HCT116 (cell line): ENCODE results near the gene MMP23B. TPM values are rescaled to one million over a fixed set of nuclear protein-coding genes. Genes with fewer than 3 reads are reported as not detected.
A peak's percentile ranks its signal among the peaks of the same experiment; 100 is the strongest.

ENCODE experiments used
- ATAC-seq: fragments of 200-7000 bp; cut with Tn5 transposase; 2 replicates; pipeline ENCODE4 v1.9.1; 2020; ENCODE audit warnings: mild to moderate bottlenecking, moderate library complexity
- BruUV-seq: library from RNA; stranded (reverse); fragments of 400-500 nt; replicated peaks from 2 replicates; lab custom pipeline; 2021; lab: Mats Ljungman, UMichigan
- CTCF ChIA-PET: fragments of 300-600 bp; sonication (Branson Sonifier 250); formaldehyde crosslinking; loops from one replicate; lab custom pipeline; 2021; ENCODE audit warnings: antibody characterized with exemption; lab: Charles Lee
- POLR2A ChIA-PET: fragments of 300-600, 350-600 bp; sonication (Branson Sonifier 250); formaldehyde crosslinking; loops from one replicate; lab custom pipeline; 2021; ENCODE audit warnings: antibody characterized with exemption; lab: Charles Lee
- RAD21 ChIA-PET, 2 experiments: fragments of 300-600 bp; sonication (Branson Sonifier 250); formaldehyde crosslinking; loops; one replicate each; lab custom pipeline; 2023; ENCODE audit warnings: low total read pairs in 2 of 2; ENCODE audit not compliant: uncharacterized antibody in 2 of 2, unreplicated experiment in 2 of 2, low non-redundant PET in 1 of 2; lab: Charles Lee
- DNase-seq: peaks from one replicate; pipeline ENCODE4 v3.0.0-alpha.2; 2010; ENCODE audit warnings: low read depth, low spot score
- H2AFZ ChIP-seq: fragments of 200-600 bp; shearing (Covaris generic), sonication (generic); 2 replicates; pipeline ENCODE4 v1.6.1; 2017; ENCODE audit warnings: low read depth, mixed run types, mixed read lengths, antibody characterized with exemption, low read length; ENCODE audit not compliant: poor library complexity, severe bottlenecking
- H3K27ac ChIP-seq: 2 replicates; pipeline ENCODE4 v1.5.1; 2012; ENCODE audit warnings: low read depth, low read length
- H3K27me3 ChIP-seq: fragments of 200-600 bp; sonication (generic); 2 replicates; pipeline ENCODE4 v1.6.1; 2016; ENCODE audit warnings: mixed run types, low read length, mixed read lengths; ENCODE audit not compliant: insufficient read depth
- H3K36me3 ChIP-seq, 2 experiments: fragments of 200-500 bp in 1 of 2; fragments of 200-600 bp in 1 of 2; sonication (Bioruptor generic) in 1 of 2; sonication (generic) in 1 of 2; 2 replicates each; pipeline versions ENCODE4 v1.5.1 to v1.6.1; 2014 to 2016; ENCODE audit warnings: low read length in 2 of 2, inconsistent platforms in 1 of 2, mixed read lengths in 1 of 2, mixed run types in 1 of 2; ENCODE audit not compliant: insufficient read depth in 2 of 2, control insufficient read depth in 1 of 2
- H3K4me1 ChIP-seq, 2 experiments: fragments of 200-600 bp in 1 of 2; sonication (generic) in 1 of 2; 2 replicates each; pipeline versions ENCODE4 v1.5.1 to v1.6.1; 2012 to 2017; ENCODE audit warnings: low read length in 2 of 2, inconsistent platforms in 1 of 2, mild to moderate bottlenecking in 1 of 2, mixed read lengths in 1 of 2, mixed run types in 1 of 2, moderate library complexity in 1 of 2; ENCODE audit not compliant: insufficient read depth in 2 of 2, control insufficient read depth in 1 of 2
- H3K4me2 ChIP-seq: fragments of 200-600 bp; sonication (generic); 2 replicates; pipeline ENCODE4 v1.6.1; 2017; ENCODE audit warnings: mixed run types, low read length, mixed read lengths
- H3K4me3 ChIP-seq, 2 experiments: fragments of 200-600 bp in 1 of 2; sonication (generic) in 1 of 2; replicated peaks in 1 of 2; 2 replicates each; pipeline ENCODE4 v1.5.1; 2011 to 2016; ENCODE audit warnings: low read length in 2 of 2, control low read depth in 1 of 2, low read depth in 1 of 2, mild to moderate bottlenecking in 1 of 2, mixed read lengths in 1 of 2, mixed run types in 1 of 2
- H3K79me2 ChIP-seq: fragments of 200-600 bp; sonication (generic); 2 replicates; pipeline ENCODE4 v1.6.1; 2017; ENCODE audit warnings: mild to moderate bottlenecking, mixed run types, low read length, moderate library complexity, mixed read lengths; ENCODE audit not compliant: insufficient read depth
- H3K9ac ChIP-seq: fragments of 200-600 bp; sonication (generic); 2 replicates; pipeline ENCODE4 v1.6.1; 2016; ENCODE audit warnings: low read length, mixed read lengths
- H3K9me2 ChIP-seq: fragments of 200-600 bp; sonication (generic), shearing (Covaris generic); 2 replicates; pipeline ENCODE4 v1.6.1; 2017; ENCODE audit warnings: mixed run types, mild to moderate bottlenecking, moderate library complexity; ENCODE audit not compliant: insufficient read depth
- H3K9me3 ChIP-seq, 2 experiments: fragments of 200-500 bp in 1 of 2; fragments of 200-600 bp in 1 of 2; sonication (Bioruptor generic) in 1 of 2; sonication (generic) in 1 of 2; 2 replicates each; pipeline ENCODE4 v1.6.1; 2014 to 2017; ENCODE audit warnings: low read length in 2 of 2, mixed read lengths in 2 of 2, inconsistent platforms in 1 of 2, low read depth in 1 of 2, mild to moderate bottlenecking in 1 of 2, mixed run types in 1 of 2, moderate library complexity in 1 of 2; ENCODE audit not compliant: control insufficient read depth in 1 of 2, insufficient read depth in 1 of 2
- H4K20me1 ChIP-seq: fragments of 200-600 bp; sonication (generic), shearing (Covaris generic); 2 replicates; pipeline ENCODE4 v1.6.1; 2017; ENCODE audit warnings: mixed run types, mild to moderate bottlenecking, moderate library complexity; ENCODE audit not compliant: insufficient read depth
- CBX3 ChIP-seq: IDR thresholded peaks from 2 replicates; pipeline ENCODE4 v1.6.1; 2012; ENCODE audit warnings: low read depth
- JUND ChIP-seq: IDR thresholded peaks from 2 replicates; pipeline ENCODE4 v1.6.1; 2012
- RAD21 ChIP-seq: IDR thresholded peaks from 2 replicates; pipeline ENCODE4 v1.6.1; 2012; ENCODE audit warnings: low read depth, mild to moderate bottlenecking
- YY1 ChIP-seq: IDR thresholded peaks from 2 replicates; pipeline ENCODE4 v1.6.1; 2011; ENCODE audit warnings: low read length, low read depth, moderate library complexity, mild to moderate bottlenecking; ENCODE audit not compliant: insufficient replicate concordance; ENCODE audit errors: extremely low read depth
- intact Hi-C: fragments of 100-400 bp; cut with micrococcal nuclease; formaldehyde crosslinking; loops from 2 replicates; pipeline ENCODE4 v1.10.0; 2022
- total RNA-seq: library from RNA; stranded (reverse); gene quantifications from one replicate; pipeline ENCODE4 v1.2.1, GENCODE V29; 2021; ENCODE audit not compliant: unreplicated experiment
- TF ChIP-seq, protein P1 (sequence below), 3 experiments: fragments of 200-600 bp in 1 of 3; sonication (generic) in 1 of 3; IDR thresholded peaks in 2 of 3; conservative IDR thresholded peaks in 1 of 3; 2 replicates each; pipeline ENCODE4 v1.5.1; 2012 to 2017; ENCODE audit warnings: low read depth in 2 of 3, low read length in 2 of 3, antibody characterized with exemption in 1 of 3, borderline replicate concordance in 1 of 3, control low read depth in 1 of 3, mild to moderate bottlenecking in 1 of 3, mixed read lengths in 1 of 3, mixed run types in 1 of 3, moderate library complexity in 1 of 3; ENCODE audit not compliant: insufficient read depth in 1 of 3

MMP23B gene
- total RNA-seq, 1 experiment from 2014 or later = 8.7 TPM

DNA sequence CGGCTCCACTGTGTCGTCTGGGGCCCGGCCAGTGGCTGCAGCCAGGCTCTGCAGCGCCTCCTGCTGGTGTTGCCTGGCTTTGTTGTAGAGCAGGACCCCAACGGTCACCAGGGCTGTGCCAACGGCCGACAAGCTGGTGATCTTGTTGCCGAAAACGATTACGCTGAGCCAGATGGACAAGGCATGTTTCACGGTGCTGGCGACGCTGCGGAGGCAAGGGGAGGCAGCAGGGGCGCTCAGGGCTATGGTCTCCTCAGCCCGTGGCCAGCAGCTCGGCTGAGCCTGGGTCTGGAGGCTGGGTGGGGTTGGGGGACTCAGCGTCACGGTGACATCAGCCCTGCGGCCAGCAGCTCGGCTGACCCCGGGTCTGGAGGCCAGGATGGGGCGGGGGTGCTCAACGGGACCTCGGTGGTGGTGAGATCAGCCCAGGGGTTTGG lies 33.9 kb downstream of the MMP23B start:
- Histone ChIP-seq H3K36me3 (peaks cover 0 to 7% of the 10 kb centered on the region in 2 experiments; a peak in 3 of 4 replicates), H2AFZ (no peak overlapping the region), H3K27ac (no peak overlapping the region), H3K9me2 (no peaks in the 10 kb centered on the region), H3K9me3 (no peaks in the 10 kb centered on the region), H3K9ac (no peak overlapping the region), H3K27me3 (no peaks in the 10 kb centered on the region), H3K4me2 (no peak overlapping the region), H4K20me1 (no peaks in the 10 kb centered on the region), H3K4me3 (no peak overlapping the region), H3K4me1 (no peaks in the 10 kb centered on the region), H3K79me2 (no peaks in the 10 kb centered on the region)
- ATAC-seq (peak; percentile 69), DNase-seq (no peak)
- RAD21 ChIA-PET = no interaction called here
- POLR2A ChIA-PET = no interaction called here
- no peak for TF ChIP-seq CBX3
- TF ChIP-seq RAD21 = 0 out of 2 replicates have a peak, but pooled peaks have one; percentile 17
- TF ChIP-seq, protein P1, sequence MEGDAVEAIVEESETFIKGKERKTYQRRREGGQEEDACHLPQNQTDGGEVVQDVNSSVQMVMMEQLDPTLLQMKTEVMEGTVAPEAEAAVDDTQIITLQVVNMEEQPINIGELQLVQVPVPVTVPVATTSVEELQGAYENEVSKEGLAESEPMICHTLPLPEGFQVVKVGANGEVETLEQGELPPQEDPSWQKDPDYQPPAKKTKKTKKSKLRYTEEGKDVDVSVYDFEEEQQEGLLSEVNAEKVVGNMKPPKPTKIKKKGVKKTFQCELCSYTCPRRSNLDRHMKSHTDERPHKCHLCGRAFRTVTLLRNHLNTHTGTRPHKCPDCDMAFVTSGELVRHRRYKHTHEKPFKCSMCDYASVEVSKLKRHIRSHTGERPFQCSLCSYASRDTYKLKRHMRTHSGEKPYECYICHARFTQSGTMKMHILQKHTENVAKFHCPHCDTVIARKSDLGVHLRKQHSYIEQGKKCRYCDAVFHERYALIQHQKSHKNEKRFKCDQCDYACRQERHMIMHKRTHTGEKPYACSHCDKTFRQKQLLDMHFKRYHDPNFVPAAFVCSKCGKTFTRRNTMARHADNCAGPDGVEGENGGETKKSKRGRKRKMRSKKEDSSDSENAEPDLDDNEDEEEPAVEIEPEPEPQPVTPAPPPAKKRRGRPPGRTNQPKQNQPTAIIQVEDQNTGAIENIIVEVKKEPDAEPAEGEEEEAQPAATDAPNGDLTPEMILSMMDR (IDR thresholded peaks at IDR 0.05 in 2 of 3, conservative IDR thresholded peaks at IDR 0.05 in 1 of 3; ENCODE audit: borderline replicate concordance in 1 of 3, insufficient read depth in 1 of 3, low read depth in 2 of 3, low read length in 2 of 3) = peak in 2 of 3 experiments; percentile 63 to 67; a peak in 4 of 6 replicates
- BruUV-seq = no TSS peak
- CTCF ChIA-PET = interaction anchor here (1.0 kb wide), 1 partner anchor 37 kb away, joined by 3 read pairs; no protein-coding TSS in a partner anchor
- intact Hi-C loops = no loop called here

DNA sequence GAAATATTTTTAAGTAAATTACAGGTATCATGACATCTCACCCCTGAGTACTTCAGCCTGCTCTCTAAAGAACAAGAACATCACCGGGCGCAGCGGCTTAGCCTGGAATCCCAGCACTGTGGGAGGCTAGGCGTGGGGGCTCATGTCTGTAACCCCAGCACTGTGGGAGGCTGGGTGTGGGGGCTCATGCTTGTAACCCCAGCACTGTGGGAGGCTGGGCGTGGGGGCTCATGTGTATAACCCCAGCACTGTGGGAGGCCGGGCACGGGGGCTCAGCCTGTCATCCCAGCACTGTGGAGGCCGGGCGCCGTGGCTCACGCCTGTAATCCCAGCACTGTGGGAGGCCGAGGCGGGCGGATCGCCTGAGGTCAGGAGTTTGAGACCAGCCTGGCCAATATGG lies 34.6 kb downstream of the MMP23B start:
- no peak overlapping the region for H3K27ac ChIP-seq
- no TSS peak for BruUV-seq
- no peaks in the 10 kb centered on the region for H3K27me3 ChIP-seq
- no peaks in the 10 kb centered on the region for H4K20me1 ChIP-seq
- H3K9me3 ChIP-seq = no peaks in the 10 kb centered on the region
- no peaks in the 10 kb centered on the region for H3K79me2 ChIP-seq
- CTCF ChIA-PET = no interaction called here
- RAD21 ChIA-PET = no interaction called here
- TF ChIP-seq JUND (no peak), CBX3 (no peak), YY1 (no peak)
- no peak overlapping the region for H3K4me3 ChIP-seq
- peaks cover 0 to 7% of the 10 kb centered on the region in 2 experiments; a peak in 3 of 4 replicates for H3K36me3 ChIP-seq
- DNase-seq (no peak), ATAC-seq (no peak)
- H3K9ac ChIP-seq = no peak overlapping the region
- no peak overlapping the region for H3K4me2 ChIP-seq
- no peaks in the 10 kb centered on the region for H3K4me1 ChIP-seq
- POLR2A ChIA-PET = no interaction called here
- no peak overlapping the region for H2AFZ ChIP-seq
- intact Hi-C loops = no loop called here
- H3K9me2 ChIP-seq = no peaks in the 10 kb centered on the region
